GM18505 (cell line): ENCODE data around the gene KLHDC3.
"Not testable (repeated sequence)": the region's sequence is repeated elsewhere in the genome, so short reads cannot be mapped to it uniquely, and the experiment has no call there.

Source experiments
- ATAC-seq: cut with Tn5 transposase; IDR thresholded peaks from one replicate; pipeline ENCODE4 v1.9.1; 2021; ENCODE audit not compliant: unreplicated experiment
- POLR2A ChIP-seq: IDR thresholded peaks from 4 replicates; pipeline ENCODE4 v1.6.1; 2011; ENCODE audit warnings: borderline replicate concordance; ENCODE audit not compliant: insufficient read depth, insufficient read length; ENCODE audit errors: extremely low read depth

KLHDC3 gene

GRCh38 chr6:42978839-42979522 is 35.1 kb upstream of the KLHDC3 start, which contains the start of gene PEX6:
PEX6 (minus strand) TSS chr6:42979181; CDS start chr6:42979150, 31 bp downstream.
- TF ChIP-seq POLR2A, result peak; percentile 94
- ATAC-seq, result peak; percentile 88

DNA sequence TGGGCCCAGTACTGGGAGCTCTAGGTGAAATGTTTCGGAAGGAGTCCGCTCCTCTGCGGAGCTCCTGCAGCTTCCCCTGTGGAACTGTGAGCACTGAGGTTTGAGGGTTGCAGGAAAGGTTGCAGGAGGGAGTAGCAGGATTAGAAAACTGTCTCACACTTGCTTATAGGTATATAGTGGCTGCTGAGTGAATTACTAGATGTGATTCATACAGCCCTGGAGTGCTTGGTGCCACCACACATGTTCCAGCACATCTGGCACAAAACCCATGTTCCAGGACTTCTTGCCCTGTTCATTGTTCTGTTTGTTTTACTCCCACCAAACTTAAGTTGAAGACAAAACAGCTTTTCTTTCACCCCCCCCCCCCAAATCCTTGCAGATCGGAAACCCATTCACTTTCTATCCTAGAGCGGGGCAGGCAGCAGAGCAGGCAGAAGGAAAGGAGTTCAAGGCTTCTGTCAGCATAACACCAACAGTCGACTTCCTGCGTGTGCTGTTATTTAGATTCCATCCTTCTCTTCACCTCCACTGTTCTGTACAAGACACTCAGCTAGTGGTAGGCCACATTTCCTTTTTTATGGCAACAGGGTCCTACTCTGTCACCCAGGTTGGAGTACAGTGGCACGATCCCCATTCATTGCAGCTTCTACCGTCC is 34.4 kb upstream of the KLHDC3 start:
- TF ChIP-seq POLR2A, result no peak
- ATAC-seq, result peak; percentile 12

DNA sequence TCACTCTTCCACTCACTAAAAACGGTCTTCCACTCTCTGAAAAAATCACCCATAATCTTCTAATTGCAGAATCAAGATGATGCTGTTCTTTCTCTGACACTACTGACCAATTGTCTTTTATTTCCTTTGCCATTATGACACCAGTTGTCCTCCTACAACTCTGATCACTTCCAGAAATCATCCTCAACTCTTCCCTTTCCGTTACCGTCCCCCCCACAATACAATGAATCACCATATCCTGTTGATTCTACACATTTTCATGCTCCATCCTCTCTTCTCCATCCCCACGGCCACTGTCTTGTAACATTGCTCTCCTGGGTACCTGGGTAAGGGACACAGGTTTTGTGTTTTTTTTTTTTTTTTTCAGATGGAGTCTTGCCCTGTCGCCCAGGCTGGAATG is 32.2 kb upstream of the KLHDC3 start:
- no peak for ATAC-seq
- TF ChIP-seq POLR2A, result no peak

DNA sequence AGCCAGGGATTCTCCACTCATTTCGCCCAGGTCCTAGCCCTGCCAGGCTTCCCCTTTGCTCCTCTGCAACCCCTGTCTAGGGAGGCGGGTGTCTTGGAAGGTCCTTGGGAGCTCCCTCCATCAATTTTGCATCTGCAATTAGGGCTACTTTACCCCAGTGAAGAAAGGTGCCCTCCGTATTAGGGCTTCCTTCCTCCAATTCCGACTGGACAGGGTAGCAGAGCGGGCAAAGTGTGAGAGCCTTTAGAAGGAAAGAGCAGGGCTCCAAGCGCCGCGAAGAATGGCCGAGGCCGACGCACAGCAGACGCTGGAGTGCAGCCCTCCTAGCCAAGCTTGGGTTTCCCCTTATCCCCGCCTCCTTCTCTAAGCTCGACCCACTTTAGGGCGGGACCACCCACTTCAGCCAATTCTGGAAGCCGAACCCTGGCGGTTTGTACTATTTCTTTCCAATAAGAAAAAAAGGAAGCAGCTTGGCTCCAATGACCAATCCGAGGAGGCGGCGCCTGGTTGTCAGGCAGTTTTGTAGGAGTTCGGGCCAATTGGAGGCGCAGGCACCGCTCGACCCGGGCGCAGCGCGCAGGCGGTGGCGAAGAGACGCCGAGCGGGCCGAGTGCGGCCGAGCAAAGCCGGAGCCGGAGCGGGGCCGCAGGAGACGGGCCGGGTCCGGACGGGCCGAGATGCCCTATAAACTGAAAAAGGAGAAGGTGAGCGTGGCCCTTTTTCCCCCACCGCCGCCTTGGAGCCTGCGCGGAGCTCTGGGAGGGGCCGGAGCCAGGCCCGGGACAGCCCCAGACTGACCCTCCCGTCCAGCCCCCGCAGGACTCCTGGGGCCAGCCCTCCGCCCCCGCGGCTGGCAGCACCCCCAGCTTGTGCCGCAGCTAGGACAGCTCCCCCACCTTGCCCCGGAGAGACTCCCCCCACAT is 29.8 kb upstream of the KLHDC3 start, which contains the start of gene PPP2R5D:
Gene PPP2R5D, plus strand, starts transcription at position 570 of the 923 bp plus-strand sequence. Its CDS starts 108 bp downstream, at position 678.
- ATAC-seq, result peak; percentile 89
- peak; percentile 96 for TF ChIP-seq POLR2A

- ATAC-seq, result no peak
- no peak for TF ChIP-seq POLR2A
These were observed 29.0 kb upstream of the KLHDC3 start for GRCh38 chr6:42984924-42985475.

GRCh38 chr6:42987533-42988451 is 26.3 kb upstream of the KLHDC3 start:
- no peak for ATAC-seq

GRCh38 chr6:42988486-42989020 is 25.5 kb upstream of the KLHDC3 start:
- no peak for ATAC-seq
- no peak for TF ChIP-seq POLR2A

More at GRCh38 chr6:42987533-42988451, 26.3 kb upstream of the KLHDC3 start:
- no peak for TF ChIP-seq POLR2A

GRCh38 chr6:42989923-42990322 is 24.1 kb upstream of the KLHDC3 start:
- TF ChIP-seq POLR2A, result no peak
- no peak for ATAC-seq

DNA sequence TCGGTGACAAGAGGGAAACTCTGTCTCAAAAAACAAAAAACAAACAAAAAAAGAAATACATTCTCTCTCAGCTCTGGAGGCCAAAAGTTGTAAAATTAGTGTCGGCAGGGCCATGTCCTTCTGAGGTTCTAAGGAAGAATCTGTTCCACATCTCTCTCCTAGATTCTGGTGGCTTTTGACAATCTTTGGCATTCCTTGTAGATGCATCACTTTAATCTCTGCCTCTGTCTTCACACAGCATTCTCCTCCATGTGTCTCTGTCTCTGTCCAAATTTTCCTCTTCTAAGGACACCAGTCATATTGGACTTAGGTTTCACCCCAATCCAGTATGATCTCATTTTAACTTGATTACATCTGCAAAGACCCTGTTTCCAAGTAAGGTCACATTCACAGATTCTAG is 20.6 kb upstream of the KLHDC3 start:
- TF ChIP-seq POLR2A, result no peak
- no peak for ATAC-seq

- no peak for ATAC-seq
- TF ChIP-seq POLR2A, result no peak
These were observed 17.5 kb upstream of the KLHDC3 start for GRCh38 chr6:42996513-42996912.

DNA sequence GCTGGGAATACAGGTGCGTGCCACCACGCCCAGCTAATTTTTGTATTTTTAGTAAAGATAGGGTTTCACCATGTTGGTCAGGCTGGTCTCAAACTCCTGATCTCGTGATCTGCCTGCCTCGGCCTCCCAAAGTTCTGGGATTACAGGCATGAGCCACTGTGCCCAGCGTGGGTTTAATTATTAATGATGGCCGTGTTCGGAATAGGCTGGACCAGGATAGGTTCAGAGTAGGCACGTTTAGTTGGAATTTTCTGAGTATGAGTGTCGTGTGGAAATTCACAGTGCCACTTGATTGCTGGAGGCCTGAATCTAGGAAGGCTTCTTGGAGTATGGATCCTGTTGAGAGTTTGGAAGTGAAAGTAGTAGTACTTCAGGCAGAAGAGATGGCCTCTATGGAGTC is 15.8 kb upstream of the KLHDC3 start:
- ATAC-seq, result not testable (repeated sequence)

- TF ChIP-seq POLR2A, result no peak
- ATAC-seq, result no peak
These were observed 12.2 kb upstream of the KLHDC3 start for GRCh38 chr6:43001843-43002242.

- TF ChIP-seq POLR2A, result no peak
- no peak for ATAC-seq
These were observed 8.2 kb upstream of the KLHDC3 start for GRCh38 chr6:43005844-43006243.

DNA sequence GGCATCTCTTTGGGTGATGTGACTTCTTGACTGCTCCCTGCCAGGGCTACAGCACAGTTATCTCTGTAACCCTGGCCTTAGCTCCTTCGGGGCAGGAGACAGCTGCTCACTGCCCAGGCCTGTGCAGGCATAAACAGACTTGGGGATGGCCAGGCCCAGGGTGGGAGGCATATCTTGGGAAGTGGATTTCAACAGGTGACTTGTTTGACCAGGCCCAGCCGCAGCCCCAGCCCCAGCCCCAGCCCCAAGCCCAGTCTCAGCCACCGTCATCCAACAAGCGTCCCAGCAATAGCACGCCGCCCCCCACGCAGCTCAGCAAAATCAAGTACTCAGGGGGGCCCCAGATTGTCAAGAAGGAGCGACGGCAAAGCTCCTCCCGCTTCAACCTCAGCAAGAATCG is 7.8 kb upstream of the KLHDC3 start:
- no peak for ATAC-seq
- TF ChIP-seq POLR2A, result no peak
